Uterus (tissue), 4 donors: Measurements from ENCODE around the gene ETV1. TPM values are rescaled to one million over a fixed set of nuclear protein-coding genes. Genes with fewer than 3 reads are reported as not detected.

Source experiments
- DNase-seq, 2 donors: peaks; one replicate each; pipeline ENCODE4 v3.0.0-alpha.2; 2019 to 2020
- H3K27ac ChIP-seq, 2 donors: fragments of 200-600 bp; sonication (generic); 1 replicate in 1 of 2; 2 replicates in 1 of 2; pipeline ENCODE4 v1.5.1; 2016 to 2018
- H3K27me3 ChIP-seq, 2 donors: fragments of 200-600 bp; sonication (generic); one replicate each; pipeline ENCODE4 v1.5.1; 2018 to 2019; ENCODE audit warnings: control low read depth in 1 of 2
- H3K36me3 ChIP-seq, 2 donors: fragments of 200-600 bp; sonication (generic); one replicate each; pipeline ENCODE4 v1.5.1; 2019; ENCODE audit warnings: control low read depth in 1 of 2
- H3K4me1 ChIP-seq, 2 donors: fragments of 200-600 bp; sonication (generic); one replicate each; pipeline ENCODE4 v1.5.1; 2018 to 2019; ENCODE audit warnings: control low read depth in 1 of 2
- H3K4me3 ChIP-seq, 2 donors: fragments of 200-600 bp; sonication (generic); 1 replicate in 1 of 2; 2 replicates in 1 of 2; pipeline ENCODE4 v1.5.1; 2018 to 2019; ENCODE audit warnings: mild to moderate bottlenecking in 1 of 2
- H3K9me3 ChIP-seq, 2 donors: fragments of 200-600 bp; sonication (generic); one replicate each; pipeline ENCODE4 v1.5.1; 2019; ENCODE audit warnings: control low read depth in 1 of 2
- CTCF ChIP-seq, 4 experiments: fragments of 200-600 bp in 2 of 4; fragments of 450-650 bp in 2 of 4; sonication (generic) in 2 of 4; IDR thresholded peaks; one replicate each; pipeline ENCODE4 v1.5.1; 2016 to 2019; ENCODE audit warnings: antibody characterized with exemption in 4 of 4, mild to moderate bottlenecking in 2 of 4, moderate library complexity in 1 of 4
- POLR2A ChIP-seq, 2 donors: fragments of 450-650 bp; IDR thresholded peaks; one replicate each; pipeline ENCODE4 v1.6.1; 2016; ENCODE audit warnings: antibody characterized with exemption in 2 of 2, mild to moderate bottlenecking in 1 of 2, moderate library complexity in 1 of 2
- intact Hi-C: fragments of 100-400 bp; cut with DNase I; formaldehyde crosslinking; loops from one replicate; pipeline ENCODE4 v1.15.1; 2023; ENCODE audit warnings: low total_unique reads
- total RNA-seq, 4 donors: library from RNA; depleted of rRNA in 3 of 4; stranded (reverse); fragments of >200 nt in 3 of 4; gene quantifications; one replicate each; pipeline versions ENCODE4 v1.1.0 to v1.2.4, GENCODE V29; 2014 to 2023
- donor health status: DM: yes; HTN: yes; CAD: no.

ETV1 gene
- total RNA-seq: 10 to 100 TPM in 1 of 4 donors, 1 to 10 TPM in 3; 1.5 to 35.3 (median 5.2) TPM

DNA sequence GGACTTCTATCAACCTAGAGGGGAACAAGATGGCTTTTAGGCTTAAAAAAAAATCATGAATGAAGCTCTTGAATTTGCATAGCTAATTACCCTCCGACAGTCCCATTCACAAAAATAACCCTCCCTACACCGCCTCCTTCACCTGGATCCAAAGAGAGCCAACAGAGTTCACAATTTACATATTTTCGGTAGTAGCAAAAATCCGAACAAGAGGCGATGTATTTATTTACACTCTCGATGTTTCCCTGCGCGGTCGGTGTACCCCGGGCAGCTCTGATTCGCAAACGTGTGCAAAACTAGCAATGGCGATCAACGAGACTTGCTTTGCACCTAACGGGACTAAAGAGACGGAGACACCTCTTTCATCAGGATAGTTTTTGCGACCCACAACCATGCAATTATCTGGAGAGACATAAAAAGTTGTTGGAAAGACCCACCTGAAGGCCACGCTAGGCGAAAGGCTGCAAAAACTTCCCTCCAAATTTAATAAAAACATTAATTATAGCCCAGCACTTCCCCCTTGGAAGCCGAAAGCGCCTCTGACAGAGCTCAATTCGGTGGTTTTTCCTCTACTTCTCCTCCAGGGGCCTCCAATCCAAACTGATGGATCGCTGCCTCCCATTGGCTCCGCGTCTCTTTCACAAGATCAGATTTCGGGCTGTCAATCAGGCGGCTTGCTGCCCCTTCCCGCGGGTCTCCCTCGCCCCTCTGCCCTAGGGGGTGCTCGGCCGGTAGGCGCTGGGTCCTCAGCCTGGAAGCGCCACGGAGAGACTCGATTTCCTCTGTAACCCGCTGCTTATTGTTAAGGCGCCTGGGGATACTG lies at the start of gene ETV1:
Gene ETV1 (minus strand): TSS at position 541 of the 823 bp plus-strand sequence. CDS start 614 bp downstream, outside the sequence.
- H3K27ac ChIP-seq: peak within 1 kb of the TSS; percentile 86 to 93
- H3K4me1 ChIP-seq: no peaks in the 10 kb centered on the region
- no peaks in the 10 kb centered on the region for H3K27me3 ChIP-seq
- H3K4me3 ChIP-seq: peak within 1 kb of the TSS; percentile 57 to 70
- no peaks in the 10 kb centered on the region for H3K9me3 ChIP-seq
- H3K36me3 ChIP-seq: no peaks in the 10 kb centered on the region
- TF ChIP-seq POLR2A (IDR thresholded peaks at IDR 0.05): no peak
- TF ChIP-seq CTCF (IDR thresholded peaks at IDR 0.05): peak in 2 of 4 experiments; percentile 7 to 34
- DNase-seq: peak; percentile 54 to 58
- intact Hi-C loops: no loop called here

DNA sequence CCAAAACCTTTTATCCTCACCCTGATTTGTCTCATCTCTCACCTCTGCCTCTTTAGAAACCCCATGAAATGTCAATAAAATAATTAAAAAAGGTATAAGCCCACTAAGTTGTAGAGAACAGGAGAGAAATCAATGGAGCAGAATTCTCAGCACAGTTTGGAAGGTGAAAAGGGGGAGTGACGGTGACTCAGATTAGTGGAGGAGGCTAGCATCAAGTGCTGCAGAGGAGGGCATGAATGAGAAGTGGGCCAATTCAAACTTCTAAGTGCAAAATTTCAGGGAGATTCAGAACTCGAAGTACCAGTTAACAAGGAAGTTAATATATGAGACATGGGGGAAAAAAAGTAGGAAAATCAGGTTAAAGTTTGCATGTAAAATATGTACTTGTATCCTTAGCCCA lies 34.9 kb upstream of the ETV1 start:
- H3K9me3 ChIP-seq: no peaks in the 10 kb centered on the region
- H3K4me3 ChIP-seq: no peak overlapping the region
- H3K36me3 ChIP-seq: no peaks in the 10 kb centered on the region
- intact Hi-C loops: no loop called here
- no peaks in the 10 kb centered on the region for H3K27me3 ChIP-seq
- no peaks in the 10 kb centered on the region for H3K4me1 ChIP-seq
- DNase-seq: no peak
- H3K27ac ChIP-seq: no peak overlapping the region
- TF ChIP-seq POLR2A (IDR thresholded peaks at IDR 0.05) (no peak), CTCF (IDR thresholded peaks at IDR 0.05) (no peak)

GRCh38 chr7:14023838-14024237 lies 34.4 kb upstream of the ETV1 start:
- no peak for DNase-seq
- TF ChIP-seq CTCF (IDR thresholded peaks at IDR 0.05): no peak
- no peak for TF ChIP-seq POLR2A (IDR thresholded peaks at IDR 0.05)
- intact Hi-C loops: no loop called here
- H3K4me3 ChIP-seq: no peak overlapping the region
- H3K27me3 ChIP-seq: no peaks in the 10 kb centered on the region
- H3K36me3 ChIP-seq: no peaks in the 10 kb centered on the region
- no peaks in the 10 kb centered on the region for H3K9me3 ChIP-seq
- no peak overlapping the region for H3K27ac ChIP-seq
- H3K4me1 ChIP-seq: no peaks in the 10 kb centered on the region

- Histone ChIP-seq H3K36me3 (no peaks in the 10 kb centered on the region), H3K27me3 (no peaks in the 10 kb centered on the region), H3K4me1 (no peaks in the 10 kb centered on the region), H3K4me3 (no peak overlapping the region), H3K27ac (no peak overlapping the region), H3K9me3 (no peaks in the 10 kb centered on the region)
- DNase-seq: no peak
- TF ChIP-seq CTCF (IDR thresholded peaks at IDR 0.05) (no peak), POLR2A (IDR thresholded peaks at IDR 0.05) (no peak)
- intact Hi-C loops: no loop called here
These were observed 33.9 kb upstream of the ETV1 start for GRCh38 chr7:14023342-14023741.

GRCh38 chr7:14021069-14021468 lies 31.6 kb upstream of the ETV1 start:
- intact Hi-C loops: no loop called here
- Histone ChIP-seq H3K4me1 (no peaks in the 10 kb centered on the region), H3K4me3 (no peak overlapping the region), H3K9me3 (no peaks in the 10 kb centered on the region), H3K27ac (no peak overlapping the region), H3K36me3 (no peaks in the 10 kb centered on the region), H3K27me3 (no peaks in the 10 kb centered on the region)
- DNase-seq: no peak
- TF ChIP-seq POLR2A (IDR thresholded peaks at IDR 0.05) (no peak), CTCF (IDR thresholded peaks at IDR 0.05) (no peak)
